Activated naive CD4-positive, alpha-beta T cell (primary cell): ENCODE data around the gene RNF187.
"Not testable (repeated sequence)": the region's sequence is repeated elsewhere in the genome, so short reads cannot be mapped to it uniquely, and the experiment has no call there.

Experiments
- DNase-seq, 4 experiments: peaks; one replicate each; lab custom pipeline; 2025; lab: John Stamatoyannopoulos, UW

The RNF187 gene

DNA sequence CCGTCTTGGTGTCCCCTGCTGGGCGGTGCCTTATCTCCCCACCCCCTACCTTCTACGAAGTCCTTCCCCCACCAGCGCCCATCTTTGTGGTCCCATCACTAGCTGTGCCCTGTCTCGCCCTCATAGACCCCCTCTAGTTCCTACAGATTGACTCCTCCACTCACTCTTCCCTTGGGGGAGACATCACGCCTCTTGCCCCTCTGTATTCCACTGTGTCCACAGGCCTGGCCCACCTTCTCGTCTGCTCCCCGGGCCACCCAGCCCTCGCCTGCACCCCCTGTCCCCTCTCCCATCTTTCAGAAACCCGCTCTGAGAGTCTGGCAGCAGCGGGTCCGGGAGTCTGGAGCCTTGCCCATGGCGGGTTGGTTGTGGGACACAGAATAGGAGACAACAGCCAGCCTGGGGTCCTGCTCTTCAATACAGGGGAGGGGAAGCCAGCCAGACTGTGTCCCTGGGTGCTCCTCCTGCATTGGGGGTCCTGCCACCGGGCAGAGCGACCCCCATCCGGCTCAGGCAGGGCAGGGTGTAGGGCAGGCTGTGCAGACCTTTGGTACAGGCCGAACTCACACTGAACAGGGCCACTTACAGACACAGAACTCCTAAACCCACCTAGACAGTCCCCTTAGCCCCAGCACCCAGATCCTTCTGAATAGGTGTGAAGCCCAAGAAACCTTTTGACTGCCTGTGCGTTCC is 1.1 kb downstream of the RNF187 start:
- DNase-seq: no peak

DNA sequence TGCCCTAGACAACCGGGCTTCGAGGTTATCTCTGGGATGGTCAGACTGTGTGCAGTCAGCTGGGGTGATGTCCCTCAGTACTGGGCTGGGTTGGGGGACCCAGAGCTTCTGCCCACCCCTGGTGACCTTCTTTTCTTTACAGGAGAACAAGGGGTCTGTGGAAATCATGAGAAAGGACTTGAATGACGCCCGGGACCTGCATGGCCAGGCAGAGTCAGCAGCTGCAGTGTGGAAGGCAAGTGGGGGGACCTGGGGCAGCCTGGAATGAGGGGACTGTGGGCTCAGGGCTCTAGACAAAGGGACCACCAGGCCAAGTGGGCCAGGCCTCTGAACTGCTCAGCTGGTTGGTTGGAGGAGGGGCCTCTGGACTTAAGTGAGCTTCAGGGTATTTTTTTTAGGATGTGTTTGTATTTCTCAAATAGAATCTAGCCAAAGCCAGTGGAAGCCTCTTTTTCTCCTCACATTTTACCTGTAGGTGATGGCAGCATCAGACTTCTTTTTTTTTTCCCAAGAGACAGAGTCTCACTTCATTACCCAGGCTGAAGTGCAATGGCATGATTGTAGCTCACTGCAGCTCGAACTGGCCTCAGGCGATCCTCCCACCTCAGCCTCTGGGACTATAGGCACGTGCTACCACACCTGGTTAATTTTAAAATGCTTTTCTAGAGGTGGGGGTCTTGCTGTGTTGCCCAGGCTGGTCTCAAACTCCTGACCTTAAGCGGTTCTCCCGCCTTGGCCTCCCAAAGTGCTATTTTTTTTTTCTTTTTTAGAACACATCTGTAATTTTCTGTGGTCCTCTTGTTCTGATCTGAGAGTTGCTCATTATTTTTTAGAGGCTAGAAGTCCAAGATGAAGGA is 1.9 kb downstream of the RNF187 start:
- no peak for DNase-seq

- no peak for DNase-seq
Measured at GRCh38 chr1:228490120-228491078, 3.2 kb downstream of the RNF187 start.

DNA sequence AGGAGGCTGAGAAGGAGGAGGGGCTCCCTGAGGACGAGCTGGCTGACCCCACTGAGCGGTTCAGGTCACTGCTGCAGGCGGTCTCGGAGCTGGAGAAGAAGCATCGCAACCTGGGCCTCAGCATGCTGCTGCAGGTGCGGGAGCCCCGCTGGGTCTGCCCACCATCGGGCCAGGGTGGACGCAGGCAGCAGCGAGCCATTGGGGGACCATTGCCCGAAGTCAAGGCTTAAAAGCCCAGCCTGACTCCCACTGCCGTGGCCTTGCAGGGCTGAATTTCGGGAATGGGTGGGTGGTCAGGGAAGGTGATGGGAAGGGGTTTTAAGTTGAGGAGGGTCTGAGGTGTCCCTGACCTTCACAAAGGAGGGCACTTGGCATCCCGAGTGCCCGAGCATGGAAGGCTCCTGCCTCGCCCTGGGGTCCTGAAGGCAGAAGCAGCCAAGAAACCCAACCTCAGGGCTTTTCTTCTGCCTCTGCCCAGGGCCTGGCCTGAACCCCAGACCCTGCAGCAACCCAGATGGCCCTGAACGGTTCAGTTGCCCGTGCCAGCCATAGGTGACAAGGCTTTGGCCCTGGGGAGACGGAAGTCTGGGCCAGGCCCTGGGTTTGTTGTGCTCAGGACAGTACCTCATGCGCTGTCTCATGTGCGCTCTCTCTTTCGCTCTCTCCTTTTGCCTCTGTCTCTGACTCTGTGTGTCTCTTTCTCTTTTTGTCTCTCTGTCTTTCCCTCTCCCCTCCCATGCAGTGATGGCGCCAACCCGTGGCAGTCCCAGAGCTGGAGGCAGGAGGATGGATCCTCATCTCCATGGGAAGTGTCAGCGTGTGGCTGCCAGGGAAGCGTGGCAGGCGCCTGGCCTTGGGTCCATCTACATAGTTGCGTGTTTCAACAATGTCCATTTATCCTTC is 6.2 kb downstream of the RNF187 start:
- DNase-seq: no peak

DNA sequence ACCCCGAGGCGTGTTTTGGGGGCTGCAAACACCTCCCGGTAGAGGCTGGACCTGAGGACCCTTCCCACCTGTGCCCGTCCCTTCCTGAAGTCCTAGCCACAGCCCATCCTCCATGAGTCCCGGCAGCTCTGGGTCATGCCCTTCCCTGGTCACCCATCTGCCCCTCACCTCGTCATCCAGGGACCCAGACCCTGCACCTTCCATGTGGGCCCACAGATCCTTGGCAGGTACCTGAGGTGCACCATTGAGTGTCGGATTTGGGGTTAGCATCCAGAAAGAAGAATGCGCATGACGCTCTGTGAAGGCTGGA is 6.8 kb downstream of the RNF187 start:
- DNase-seq: no peak

DNA sequence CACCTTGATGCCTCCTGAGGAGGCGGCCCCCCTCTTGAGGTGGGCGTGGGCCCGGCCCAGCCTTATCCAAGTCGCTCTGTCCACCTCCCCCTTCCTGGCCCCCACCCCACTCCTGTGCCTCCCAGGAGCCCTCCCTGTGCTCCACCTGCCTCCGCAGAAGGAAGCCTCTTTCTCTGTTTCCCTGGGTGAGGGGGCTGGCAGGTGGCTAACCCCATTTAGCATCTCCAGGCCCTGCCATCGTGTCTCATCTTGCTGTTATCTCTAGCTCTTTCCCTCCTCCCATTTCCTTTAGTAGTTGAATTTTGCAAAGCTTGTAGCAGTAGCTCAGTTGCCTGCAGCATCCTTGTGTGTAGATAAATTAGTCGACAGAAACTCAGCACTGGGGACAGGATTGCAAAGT is 7.2 kb downstream of the RNF187 start:
- no peak for DNase-seq

GRCh38 chr1:228494970-228495853 is 8.0 kb downstream of the RNF187 start:
- no peak for DNase-seq

DNA sequence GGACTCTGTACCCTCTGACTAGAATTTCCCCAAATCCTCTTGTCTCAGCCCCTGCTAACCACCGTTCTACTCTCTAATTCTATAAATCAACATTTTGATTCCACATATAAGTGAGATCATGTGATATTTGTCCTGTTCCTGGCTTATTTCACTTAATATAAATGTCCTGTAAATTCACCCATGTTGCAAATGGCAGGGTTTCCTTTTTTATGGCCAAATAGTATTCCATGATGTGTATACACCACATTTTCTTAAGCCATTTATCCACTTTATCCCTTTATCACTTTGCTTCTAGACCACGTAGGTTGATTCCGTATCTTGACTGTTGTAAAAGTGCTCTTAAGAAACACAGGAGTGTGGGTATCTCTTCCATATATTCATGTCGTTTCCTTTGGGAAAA is 8.9 kb downstream of the RNF187 start:
- no peak for DNase-seq

DNA sequence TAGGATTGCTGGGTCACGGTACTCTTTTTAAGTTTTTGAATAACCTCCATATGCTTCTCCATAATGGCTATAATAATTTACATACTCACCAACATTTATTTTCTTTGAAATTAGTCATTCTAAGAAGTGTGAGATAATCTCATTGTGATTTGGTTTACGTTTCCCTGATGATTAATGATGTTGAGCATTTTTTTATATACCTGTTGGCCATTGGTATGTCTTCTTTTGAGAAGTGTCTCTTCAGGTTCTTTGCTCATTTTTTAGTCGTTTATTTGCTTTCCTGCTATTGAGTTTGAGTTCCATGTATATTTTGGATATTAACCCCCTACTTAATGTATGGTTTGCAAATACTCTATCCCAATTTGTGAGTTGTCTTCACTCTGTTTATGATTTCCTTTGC is 9.3 kb downstream of the RNF187 start:
- no peak for DNase-seq

DNA sequence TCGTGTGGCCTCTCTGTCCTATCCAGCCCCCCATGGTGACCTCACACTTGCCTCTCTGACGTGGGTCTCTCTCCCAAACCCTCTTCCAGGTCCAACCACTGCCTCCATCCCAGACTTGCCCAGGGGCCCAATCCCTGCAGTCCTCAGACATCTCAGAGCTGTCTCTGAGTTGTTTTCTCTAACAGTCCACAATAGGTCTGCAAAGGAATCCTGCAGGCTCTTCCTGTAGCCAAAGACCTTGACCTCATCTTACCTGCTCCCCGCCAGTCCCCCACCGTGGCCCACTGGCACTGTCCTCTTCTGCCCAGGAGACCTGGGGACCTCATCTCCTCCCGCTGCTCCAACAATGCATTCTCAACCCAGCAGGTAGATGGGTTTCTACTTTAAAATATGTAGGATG is 10.0 kb downstream of the RNF187 start:
- no peak for DNase-seq

DNA sequence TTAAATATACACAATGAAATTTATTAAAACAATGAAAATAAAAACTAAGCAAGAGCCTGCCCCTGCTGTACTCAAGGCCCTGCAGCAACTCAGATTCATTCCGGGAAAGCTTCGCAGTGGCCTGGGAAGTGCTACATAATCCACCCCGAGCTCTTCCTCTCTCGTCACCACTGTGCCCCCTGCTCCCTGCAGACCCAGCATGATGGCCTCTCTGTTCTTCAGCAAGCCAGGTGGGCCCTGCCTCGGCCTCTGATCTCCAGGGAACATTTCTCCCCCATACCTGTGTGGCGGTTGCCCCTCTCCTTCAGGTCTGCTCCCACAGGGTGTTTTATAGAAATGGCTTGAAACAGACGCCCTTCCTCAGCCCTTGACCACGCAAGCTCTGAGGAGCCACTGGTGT is 10.6 kb downstream of the RNF187 start:
- DNase-seq: no peak

DNA sequence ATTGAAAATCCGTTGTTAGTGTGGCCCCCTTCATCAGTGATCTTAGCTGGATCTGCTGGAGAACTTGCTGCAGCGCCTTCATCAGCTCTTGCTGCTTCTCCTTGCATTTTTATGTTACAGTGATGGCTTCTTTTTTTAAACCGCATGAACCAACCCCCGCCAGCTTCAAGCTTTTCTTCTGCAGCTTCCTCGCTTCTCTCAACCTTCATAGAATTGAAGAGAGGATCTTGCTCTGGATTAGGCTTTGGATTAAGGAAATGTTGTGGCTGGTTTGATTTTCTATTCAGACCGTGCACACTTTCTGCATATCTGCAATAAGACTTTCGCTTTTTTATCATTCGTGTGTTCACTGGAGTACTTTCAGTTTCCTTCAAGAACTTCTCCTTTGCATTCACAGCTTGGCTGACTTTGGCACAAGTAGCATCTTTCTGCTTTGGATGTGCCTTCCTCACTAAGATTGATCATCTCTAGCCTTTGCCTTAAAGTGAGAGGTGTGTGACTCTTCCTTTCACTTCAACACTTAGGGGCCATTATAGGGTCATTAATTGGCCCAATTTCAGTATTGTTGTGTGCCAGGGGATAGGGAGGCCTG is 13.1 kb downstream of the RNF187 start:
- DNase-seq: no peak

GRCh38 chr1:228500901-228501871 is 14.0 kb downstream of the RNF187 start:
- peak; percentile 65 to 79 (median 78) for DNase-seq

- DNase-seq: no peak
Measured at GRCh38 chr1:228502522-228502921, 15.3 kb downstream of the RNF187 start.

GRCh38 chr1:228505944-228506343 is 18.8 kb downstream of the RNF187 start:
- not testable (repeated sequence) for DNase-seq

GRCh38 chr1:228507961-228508652 is 20.9 kb downstream of the RNF187 start:
- DNase-seq: no peak

DNA sequence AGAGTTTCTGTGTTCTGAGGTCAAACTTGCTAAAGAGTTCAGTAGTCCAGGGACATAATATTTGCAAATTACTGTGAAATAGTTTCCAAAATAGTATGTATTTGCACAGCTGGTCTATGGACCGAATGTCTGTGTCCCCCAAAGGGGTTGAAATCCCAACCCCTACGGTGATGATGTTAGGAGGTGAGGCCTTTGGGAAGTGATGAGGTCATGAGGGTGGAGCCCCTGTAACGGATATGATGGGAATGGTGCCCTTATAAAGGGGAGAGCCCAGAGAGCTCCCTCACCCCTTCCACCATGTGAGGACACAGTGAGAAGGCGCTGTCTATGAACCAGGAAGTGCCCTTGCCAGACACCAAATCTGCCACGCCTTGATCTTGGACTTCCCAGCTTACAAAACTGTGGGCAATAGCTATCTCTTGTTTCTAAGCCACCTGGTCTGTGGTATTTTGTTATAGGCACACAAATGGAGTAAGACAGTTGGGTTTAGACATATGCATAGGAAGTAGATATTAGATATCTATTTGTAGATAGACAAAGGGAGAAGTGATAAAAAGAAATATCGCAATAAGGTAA is 21.7 kb downstream of the RNF187 start:
- DNase-seq: no peak
